Measurements from ENCODE around the gene ANKRD61. TPM values are rescaled to one million over a fixed set of nuclear protein-coding genes. Genes with fewer than 3 reads are reported as not detected.
"Not testable (repeated sequence)": the region's sequence is repeated elsewhere in the genome, so short reads cannot be mapped to it uniquely, and the experiment has no call there.

Gene ANKRD61
- under 0.01 TPM for total RNA-seq

GRCh38 chr7:6030988-6031387 lies at the start of gene ANKRD61:
ANKRD61 (plus strand) TSS chr7:6031376; CDS start chr7:6031376, 0 bp downstream.
- no peak for FAIRE-seq

GRCh38 chr7:5987061-5987460 lies 44.1 kb upstream of the ANKRD61 start:
- not testable (repeated sequence) for FAIRE-seq; DNase-seq (ENCODE audit: low spot score in 2 of 2)

More at GRCh38 chr7:6030988-6031387, at the start of gene ANKRD61:
- DNase-seq (ENCODE audit: low spot score in 2 of 2), result no peak

- DNase-seq (ENCODE audit: low spot score in 2 of 2) (peak; percentile 26 to 53), FAIRE-seq (peak; percentile 78)
These were observed 33.9 kb upstream of the ANKRD61 start for GRCh38 chr7:5997210-5997808.

- FAIRE-seq (no peak), DNase-seq (ENCODE audit: low spot score in 2 of 2) (no peak)
These were observed 23.8 kb upstream of the ANKRD61 start for GRCh38 chr7:6007386-6007785.

GRCh38 chr7:6007835-6008590 lies 23.2 kb upstream of the ANKRD61 start:
- not testable (repeated sequence) for DNase-seq (ENCODE audit: low spot score in 2 of 2)

GRCh38 chr7:6008668-6009611 lies 22.2 kb upstream of the ANKRD61 start, which contains the start of the genes AIMP2 and PMS2:
AIMP2 (plus strand) TSS chr7:6009272; CDS start chr7:6009364, 92 bp downstream.
PMS2 (minus strand) TSS chr7:6009049; CDS start chr7:6009019, 30 bp downstream.
- FAIRE-seq, result peak; percentile 85
- DNase-seq (ENCODE audit: low spot score in 2 of 2), result peak; percentile 88 to 93

More at GRCh38 chr7:6007835-6008590, 23.2 kb upstream of the ANKRD61 start:
- not testable (repeated sequence) for FAIRE-seq

- DNase-seq (ENCODE audit: low spot score in 2 of 2); FAIRE-seq: not testable (repeated sequence)
These were observed 20.8 kb upstream of the ANKRD61 start for GRCh38 chr7:6010370-6010769.

GRCh38 chr7:6011541-6011940 lies 19.6 kb upstream of the ANKRD61 start:
- DNase-seq (ENCODE audit: low spot score in 2 of 2), result no peak
- FAIRE-seq, result no peak

GRCh38 chr7:6012355-6013104 lies 18.6 kb upstream of the ANKRD61 start:
- FAIRE-seq, result no peak
- no peak for DNase-seq (ENCODE audit: low spot score in 2 of 2)

GRCh38 chr7:6015917-6016652 lies 15.1 kb upstream of the ANKRD61 start:
- DNase-seq (ENCODE audit: low spot score in 2 of 2) (no peak), FAIRE-seq (no peak)

- no peak for FAIRE-seq
- no peak for DNase-seq (ENCODE audit: low spot score in 2 of 2)
These were observed 14.6 kb upstream of the ANKRD61 start for GRCh38 chr7:6016653-6016966.

- FAIRE-seq (no peak), DNase-seq (ENCODE audit: low spot score in 2 of 2) (no peak)
These were observed 10.5 kb upstream of the ANKRD61 start for GRCh38 chr7:6020371-6021286.

GRCh38 chr7:6022707-6023106 lies 8.5 kb upstream of the ANKRD61 start:
- DNase-seq (ENCODE audit: low spot score in 2 of 2) (no peak), FAIRE-seq (no peak)

- DNase-seq (ENCODE audit: low spot score in 2 of 2), result no peak
- no peak for FAIRE-seq
These were observed 7.2 kb upstream of the ANKRD61 start for GRCh38 chr7:6023974-6024435.

- DNase-seq (ENCODE audit: low spot score in 2 of 2), result peak in 1 of 2 donors; percentile 48
- FAIRE-seq, result no peak
These were observed 5.0 kb upstream of the ANKRD61 start for GRCh38 chr7:6026011-6026819.

GRCh38 chr7:6026820-6027311 lies 4.3 kb upstream of the ANKRD61 start:
- DNase-seq (ENCODE audit: low spot score in 2 of 2) (no peak), FAIRE-seq (no peak)

- DNase-seq (ENCODE audit: low spot score in 2 of 2) (no peak), FAIRE-seq (no peak)
These were observed 3.3 kb upstream of the ANKRD61 start for GRCh38 chr7:6027806-6028365.
